HG02938 (cell line): ENCODE results near the gene PAXIP1.
A peak's percentile ranks its signal among the peaks of the same experiment; 100 is the strongest.
"Not testable (repeated sequence)": the region's sequence is repeated elsewhere in the genome, so short reads cannot be mapped to it uniquely, and the experiment has no call there.

ENCODE experiments used
- ATAC-seq: cut with Tn5 transposase; IDR thresholded peaks from one replicate; pipeline ENCODE4 v1.9.1; 2021; ENCODE audit warnings: mild to moderate bottlenecking, moderate library complexity; ENCODE audit not compliant: unreplicated experiment

PAXIP1 gene

DNA sequence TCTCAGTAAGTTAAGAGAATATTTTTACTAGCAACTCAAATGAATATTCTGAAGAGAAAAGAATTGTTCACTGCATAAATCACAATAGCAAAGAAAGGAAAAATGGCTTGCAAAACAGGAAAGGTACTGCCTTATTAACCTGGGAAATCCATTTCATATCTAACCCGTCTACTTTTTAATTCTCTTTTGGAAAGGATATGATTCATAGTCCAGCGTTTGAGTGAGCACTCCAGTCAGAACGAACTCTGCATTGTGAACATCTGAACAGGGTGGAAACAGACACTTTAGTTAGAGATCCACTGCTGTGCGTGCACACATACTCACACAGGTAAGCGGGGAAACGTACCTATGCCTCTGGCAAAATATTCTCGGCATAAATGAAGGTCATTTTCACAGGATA, 56.8 kb downstream of the PAXIP1 start:
- no peak for ATAC-seq

GRCh38 chr7:154943906-154944305, 59.0 kb downstream of the PAXIP1 start:
- ATAC-seq: no peak

DNA sequence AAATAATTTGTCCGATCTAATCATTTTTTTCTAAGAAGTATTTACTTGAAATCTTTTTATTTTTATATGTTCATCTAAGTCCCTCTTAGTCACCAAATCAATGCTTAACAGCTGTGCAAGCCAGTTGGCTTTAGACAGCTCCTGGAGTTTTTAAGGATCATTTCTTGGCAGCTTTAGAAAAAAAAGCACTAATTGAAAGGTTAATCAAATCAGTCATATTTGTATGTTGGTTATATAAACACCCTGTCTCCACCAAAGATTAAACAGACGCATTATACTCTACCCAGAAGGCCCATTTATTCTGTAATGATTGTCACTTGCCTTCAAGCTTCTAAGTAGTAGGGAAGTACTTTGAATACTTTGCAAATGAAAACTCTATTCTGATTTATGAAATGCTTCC, 60.2 kb downstream of the PAXIP1 start:
- ATAC-seq: no peak

GRCh38 chr7:154937837-154938236, 65.1 kb downstream of the PAXIP1 start:
- no peak for ATAC-seq

- ATAC-seq: not testable (repeated sequence)
Observed at GRCh38 chr7:154934353-154934952, 68.5 kb downstream of the PAXIP1 start.

- no peak for ATAC-seq
Observed at GRCh38 chr7:154931906-154932305, 71.0 kb downstream of the PAXIP1 start.

- ATAC-seq: no peak
Observed at GRCh38 chr7:154929006-154929726, 73.8 kb downstream of the PAXIP1 start.

- peak; percentile 83 for ATAC-seq
Observed at GRCh38 chr7:154928136-154929005, 74.6 kb downstream of the PAXIP1 start.

- peak; percentile 53 for ATAC-seq
Observed at GRCh38 chr7:154927624-154928125, 75.2 kb downstream of the PAXIP1 start.

- ATAC-seq: not testable (repeated sequence)
Observed at GRCh38 chr7:154922472-154922871, 80.5 kb downstream of the PAXIP1 start.

GRCh38 chr7:154919344-154920225, 83.3 kb downstream of the PAXIP1 start:
- no peak for ATAC-seq

DNA sequence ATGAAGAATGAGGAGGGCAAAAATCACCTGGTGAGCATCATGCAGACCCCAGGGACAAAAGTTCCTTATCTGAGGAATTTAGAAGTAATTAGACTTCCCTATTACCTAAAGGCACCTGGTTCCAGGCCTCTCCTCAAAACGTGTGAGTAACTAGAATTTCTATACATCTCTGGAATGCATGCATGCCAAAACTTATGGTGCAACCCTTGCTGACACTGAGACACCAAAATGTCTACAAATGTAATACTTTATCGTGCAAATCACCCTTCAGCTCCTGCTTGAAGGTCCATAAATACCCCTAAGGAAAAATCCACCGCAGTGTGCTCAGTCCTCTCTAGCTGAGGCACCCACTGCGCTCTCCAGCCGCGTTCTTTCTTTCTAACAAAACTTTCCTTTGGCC, 84.2 kb downstream of the PAXIP1 start:
- no peak for ATAC-seq

DNA sequence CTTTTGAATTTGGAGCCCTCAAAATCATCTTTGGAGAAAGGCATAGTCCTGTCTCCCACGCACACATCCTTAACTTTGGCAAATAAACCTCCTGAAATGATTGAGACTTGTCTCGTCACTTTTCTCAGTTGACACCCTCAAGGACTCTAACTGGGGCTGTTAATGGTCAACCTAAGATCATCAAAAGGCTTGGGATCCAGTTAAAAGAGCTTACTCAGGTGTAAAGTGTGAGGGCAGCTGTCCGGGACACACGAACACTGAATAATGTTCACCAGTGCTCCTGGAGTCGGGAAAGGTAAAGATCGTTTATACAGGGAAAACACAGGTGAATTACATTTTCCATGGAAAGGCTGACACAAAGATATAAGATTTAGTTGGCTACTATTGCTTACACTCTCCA, 84.7 kb downstream of the PAXIP1 start:
- no peak for ATAC-seq

DNA sequence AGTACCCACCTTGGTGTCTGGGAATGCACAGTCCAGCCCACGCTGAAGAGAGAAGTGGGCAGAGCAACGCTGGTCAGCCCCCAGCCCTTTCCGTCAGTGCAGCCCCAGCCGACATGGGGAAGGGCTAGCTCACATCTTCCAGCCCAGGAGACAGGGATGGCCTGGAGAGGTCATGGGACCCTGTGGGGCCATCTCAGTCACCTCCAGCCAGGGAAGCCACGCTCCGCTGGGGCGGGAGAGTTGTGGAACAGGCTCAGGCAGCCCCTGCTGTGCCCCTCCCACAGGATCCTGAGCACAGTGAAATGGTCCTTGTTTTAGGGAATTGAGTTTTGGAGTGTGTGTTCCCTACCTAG, 85.1 kb downstream of the PAXIP1 start:
- ATAC-seq: no peak

DNA sequence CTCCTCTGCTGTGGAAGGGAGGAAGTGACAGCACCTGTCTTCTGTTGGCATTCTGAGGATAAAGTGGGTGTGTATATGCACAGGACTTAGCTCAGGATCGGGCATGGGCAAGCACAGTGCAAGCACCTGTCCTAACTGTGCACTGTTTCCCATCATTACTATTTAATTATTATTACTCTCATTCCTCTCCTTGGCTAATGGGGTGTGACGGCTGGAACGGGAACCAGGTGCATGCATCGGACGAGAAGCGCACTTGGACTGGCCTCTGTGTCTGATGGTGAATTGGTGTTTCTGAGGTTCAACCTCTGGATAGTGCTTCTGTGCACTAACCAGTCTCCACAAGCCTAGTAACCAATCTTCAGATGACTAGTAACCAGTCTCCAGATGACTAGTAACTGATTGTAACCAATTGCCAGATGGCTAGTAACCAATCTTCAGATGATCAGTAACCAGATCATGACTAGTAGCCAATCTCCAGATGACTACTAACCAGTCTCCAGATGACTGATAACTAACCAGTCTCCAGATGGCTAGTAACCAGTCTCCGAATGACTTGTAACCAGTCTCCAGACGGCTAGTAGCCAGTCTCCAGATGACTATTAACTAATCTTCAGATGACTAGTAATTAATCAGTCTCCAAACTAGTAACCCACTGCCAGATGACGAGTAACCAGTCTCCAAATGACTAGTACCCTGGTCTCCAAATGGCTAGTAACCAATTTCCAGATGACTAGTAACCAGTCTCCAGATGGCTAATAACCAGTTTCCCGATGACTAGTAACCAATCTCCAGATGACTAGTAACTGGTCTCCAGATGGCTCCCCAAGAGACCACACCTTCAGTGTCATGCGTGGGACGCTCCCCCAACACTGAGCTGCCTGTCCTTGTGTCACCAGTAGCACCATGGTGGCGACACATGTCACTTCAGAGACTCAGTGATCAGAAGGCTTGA, 85.8 kb downstream of the PAXIP1 start:
- no peak for ATAC-seq

- no peak for ATAC-seq
Observed at GRCh38 chr7:154916381-154916780, 86.5 kb downstream of the PAXIP1 start.

- ATAC-seq: no peak
Observed at GRCh38 chr7:154915600-154915999, 87.3 kb downstream of the PAXIP1 start.

- ATAC-seq: no peak
Observed at GRCh38 chr7:154914996-154915380, 87.9 kb downstream of the PAXIP1 start.

DNA sequence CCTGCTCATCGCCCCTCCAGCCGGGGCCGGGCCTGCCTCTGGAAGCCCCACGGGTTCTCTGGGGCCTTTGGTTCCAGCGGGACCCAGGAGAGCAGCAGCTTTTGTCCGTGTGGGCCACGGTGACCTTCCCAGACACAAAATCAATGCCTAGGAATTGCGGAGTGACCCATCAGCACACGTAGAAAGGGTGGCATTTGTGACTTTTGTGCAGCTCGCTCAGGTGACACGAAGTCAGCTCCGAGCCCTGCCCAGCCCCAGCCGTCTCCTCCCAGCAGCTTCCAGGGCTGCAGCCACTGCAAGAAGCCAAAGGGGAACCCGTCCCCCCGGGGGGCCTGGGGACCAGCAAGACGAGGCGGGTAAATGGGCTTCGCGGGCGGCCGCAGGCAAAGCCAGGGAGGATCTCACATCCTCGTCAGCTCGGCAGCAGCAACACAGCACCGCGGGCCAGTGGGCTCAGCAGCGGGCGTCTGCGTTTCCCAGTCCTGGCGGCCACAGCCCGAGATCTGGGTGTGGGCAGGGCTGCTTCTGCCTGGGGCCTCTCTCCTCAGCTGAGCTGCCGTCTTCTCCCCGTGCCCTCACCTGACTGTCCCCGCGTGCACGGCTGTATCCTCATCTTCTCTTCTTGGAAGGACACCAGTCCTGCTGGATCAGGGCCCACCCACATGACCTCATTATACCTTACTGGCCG, 88.5 kb downstream of the PAXIP1 start:
- ATAC-seq: peak; percentile 21
